Endothelial cell of umbilical vein (primary cell): Measurements from ENCODE around the gene ABCB6. TPM values are rescaled to one million over a fixed set of nuclear protein-coding genes. Genes with fewer than 3 reads are reported as not detected.
A peak's percentile ranks its signal among the peaks of the same experiment; 100 is the strongest.

Source experiments
- BruUV-seq: library from RNA; stranded (reverse); fragments of 400-500 nt; replicated peaks from 2 replicates; lab custom pipeline; 2021; lab: Mats Ljungman, UMichigan
- CTCF ChIA-PET: fragments of 300-600, 350-600 bp; sonication (Branson Sonifier 250); formaldehyde crosslinking; loops from one replicate; lab custom pipeline; 2021; ENCODE audit warnings: antibody characterized with exemption, inconsistent platforms; lab: Charles Lee
- POLR2A ChIA-PET: fragments of 300-600, 350-600 bp; sonication (Branson Sonifier 250); formaldehyde crosslinking; loops from one replicate; lab custom pipeline; 2021; ENCODE audit warnings: antibody characterized with exemption, inconsistent platforms; lab: Charles Lee
- DNase-seq: peaks from one replicate; pipeline ENCODE4 v3.0.0-alpha.2; 2011; ENCODE audit warnings: low read depth, low spot score
- FAIRE-seq: peaks from 2 replicates; lab custom pipeline; 2011; peaks lifted over from hg19 to GRCh38; lab: Jason Lieb, UNC
- H2AFZ ChIP-seq: 2 replicates; pipeline ENCODE4 v1.6.0; 2012; ENCODE audit warnings: low read depth, low read length, control low read depth, inconsistent platforms
- H3K27ac ChIP-seq: 2 replicates; pipeline ENCODE4 v1.5.1; 2011; ENCODE audit warnings: low read depth, mild to moderate bottlenecking, control low read depth, low read length, moderate library complexity; ENCODE audit not compliant: insufficient read depth
- H3K27me3 ChIP-seq, 2 experiments: 2 replicates each; pipeline versions ENCODE4 v1.6.0 to v1.6.1; 2011; ENCODE audit warnings: low read length in 2 of 2, mixed read lengths in 1 of 2; ENCODE audit not compliant: control insufficient read depth in 2 of 2, insufficient read depth in 2 of 2
- H3K36me3 ChIP-seq, 2 experiments: 2 replicates in 1 of 2; 3 replicates in 1 of 2; pipeline ENCODE4 v1.5.1; 2011; ENCODE audit warnings: low read length in 2 of 2, mild to moderate bottlenecking in 1 of 2, moderate library complexity in 1 of 2; ENCODE audit not compliant: control insufficient read depth in 2 of 2, insufficient read depth in 2 of 2; ENCODE audit errors: extremely low read depth in 1 of 2
- H3K4me1 ChIP-seq: 3 replicates; pipeline ENCODE4 v1.5.1; 2011; ENCODE audit warnings: mild to moderate bottlenecking, low read length; ENCODE audit not compliant: control insufficient read depth, insufficient read depth; ENCODE audit errors: extremely low read depth
- H3K4me2 ChIP-seq: 2 replicates; pipeline ENCODE4 v1.6.1; 2011; ENCODE audit warnings: low read length, control low read depth, mixed read lengths; ENCODE audit not compliant: insufficient read depth
- H3K4me3 ChIP-seq, 3 experiments: fragments of 200-600 bp in 1 of 3; sonication (generic), shearing (Covaris generic) in 1 of 3; replicated peaks in 1 of 3; 2 replicates each; pipeline ENCODE4 v1.5.1; 2011 to 2016; ENCODE audit warnings: control low read depth in 3 of 3, low read length in 3 of 3, mild to moderate bottlenecking in 2 of 3, inconsistent platforms in 1 of 3, low read depth in 1 of 3, moderate library complexity in 1 of 3; ENCODE audit not compliant: insufficient read depth in 1 of 3
- H3K79me2 ChIP-seq: 2 replicates; pipeline ENCODE4 v1.6.0; 2012; ENCODE audit warnings: low read length, inconsistent platforms; ENCODE audit not compliant: control insufficient read depth, insufficient read depth
- H3K9ac ChIP-seq: replicated peaks from 2 replicates; pipeline ENCODE3; 2011; ENCODE audit warnings: low read length, control low read depth; ENCODE audit not compliant: insufficient read depth; ENCODE audit errors: extremely low read depth
- H3K9me1 ChIP-seq: replicated peaks from 3 replicates; pipeline ENCODE4 v1.6.0; 2011; ENCODE audit warnings: mild to moderate bottlenecking, low read length; ENCODE audit not compliant: control insufficient read depth, insufficient read depth; ENCODE audit errors: extremely low read depth
- H3K9me3 ChIP-seq: replicated peaks from 2 replicates; pipeline ENCODE4 v1.5.1; 2012; ENCODE audit warnings: low read length, inconsistent platforms; ENCODE audit not compliant: control insufficient read depth, insufficient read depth
- H4K20me1 ChIP-seq: replicated peaks from 2 replicates; pipeline ENCODE3; 2011; ENCODE audit warnings: mild to moderate bottlenecking, low read length; ENCODE audit not compliant: control insufficient read depth, insufficient read depth; ENCODE audit errors: extremely low read depth
- EZH2 ChIP-seq: IDR thresholded peaks from 2 replicates; pipeline ENCODE4 v1.6.1; 2012; ENCODE audit warnings: borderline replicate concordance, low read depth, mild to moderate bottlenecking, moderate library complexity, low read length, inconsistent platforms; ENCODE audit not compliant: severe bottlenecking
- FOS ChIP-seq: IDR thresholded peaks from 2 replicates; pipeline ENCODE4 v1.6.1; 2011; ENCODE audit warnings: mild to moderate bottlenecking, low read length, moderate library complexity, borderline replicate concordance; ENCODE audit not compliant: insufficient read depth
- GATA2 ChIP-seq: IDR thresholded peaks from 2 replicates; pipeline ENCODE4 v1.7.0; 2011; ENCODE audit warnings: low read depth, mild to moderate bottlenecking, moderate library complexity, mixed read lengths, low read length; ENCODE audit not compliant: insufficient read length, insufficient read depth
- JUN ChIP-seq: IDR thresholded peaks from 2 replicates; pipeline ENCODE4 v1.6.1; 2011; ENCODE audit warnings: borderline replicate concordance, low read depth; ENCODE audit not compliant: insufficient read length, insufficient read depth
- MAX ChIP-seq: IDR thresholded peaks from 2 replicates; pipeline ENCODE4 v1.6.1; 2011; ENCODE audit not compliant: insufficient read depth, insufficient read length
- MYC ChIP-seq: IDR thresholded peaks from one replicate; pipeline ENCODE4 v1.6.1; 2011; ENCODE audit warnings: mild to moderate bottlenecking, low read depth, low read length
- POLR2A ChIP-seq: IDR thresholded peaks from 2 replicates; pipeline ENCODE4 v1.6.1; 2012; ENCODE audit warnings: low read depth, mild to moderate bottlenecking, control low read depth, low read length
- POLR2AphosphoS5 ChIP-seq: IDR thresholded peaks from 2 replicates; pipeline ENCODE4 v1.6.1; 2012; ENCODE audit warnings: low read depth, mild to moderate bottlenecking, control low read depth, low read length, moderate library complexity; ENCODE audit not compliant: insufficient read depth
- dilution Hi-C: fragments of 300-500 bp; cut with MboI; formaldehyde crosslinking; loops from one replicate; pipeline ENCODE4 v1.15.0; 2019; ENCODE audit warnings: low sequenced_read_pairs; ENCODE audit not compliant: extremely low pct_ligation_motif_present
- intact Hi-C: fragments of 100-400 bp; cut with micrococcal nuclease; formaldehyde crosslinking; loops from one replicate; pipeline ENCODE4 v1.10.0; 2022
- polyA plus RNA-seq, 4 experiments: library from polyadenylated mRNA; depleted of rRNA in 3 of 4; stranded (reverse) in 3 of 4; unstranded in 1 of 4; fragments of >200 nt; gene quantifications; 2 replicates each; pipeline versions ENCODE4 v1.2.1 to v1.2.3, GENCODE V29; 2011 to 2012; ENCODE audit warnings: missing spikeins in 1 of 4
- total RNA-seq: library from RNA; stranded (reverse); gene quantifications from 2 replicates; pipeline ENCODE4 v1.2.3, GENCODE V29; 2021
- TF ChIP-seq, protein P1 (sequence below), 2 donors: IDR thresholded peaks; 1 replicate in 1 of 2; 2 replicates in 1 of 2; pipeline ENCODE4 v1.5.1; 2011; ENCODE audit warnings: low read length in 2 of 2, mild to moderate bottlenecking in 2 of 2, moderate library complexity in 2 of 2, control low read depth in 1 of 2, inconsistent platforms in 1 of 2, low read depth in 1 of 2; ENCODE audit not compliant: insufficient read depth in 1 of 2; ENCODE audit errors: extremely low read depth in 1 of 2

Gene ABCB6
- total and polyA plus RNA-seq, 2 donors (not counting 3 experiments of a cell fraction or from before 2014, with no cell fraction given), result 25.7 to 32.5 TPM

GRCh38 chr2:219218217-219218731, 484 bp downstream of the ABCB6 start:
- peaks cover 3 to 24% of the 10 kb centered on the region in 2 experiments for H3K36me3 ChIP-seq
- no peaks in the 10 kb centered on the region for H3K27me3 ChIP-seq
- no peaks in the 10 kb centered on the region for H3K9me1 ChIP-seq
- dilution Hi-C loops, result no loop called here
- no peaks in the 10 kb centered on the region for H3K79me2 ChIP-seq
- peaks cover 14% of the 10 kb centered on the region for H3K4me1 ChIP-seq
- H4K20me1 ChIP-seq, result no peaks in the 10 kb centered on the region
- no peaks in the 10 kb centered on the region for H3K9me3 ChIP-seq
- peak; percentile 79 for DNase-seq
- FAIRE-seq, result peak; percentile 44
- H2AFZ ChIP-seq, result peak overlapping the region; percentile 56
- ChIA-PET POLR2A (interaction anchor here (0.5 to 1.2 kb wide), 4 partner anchors 11 to 69 kb away, joined by 4 to 7 read pairs (median 5); partner anchors contain the start of genes ANKZF1 and ATG9A), CTCF (interaction anchor here (0.8 to 2.2 kb wide), 9 partner anchors 12 to 320 kb away, joined by 3 to 12 read pairs (median 4); partner anchors contain the start of genes ANKZF1, ATG9A, CNPPD1 and DNAJB2)
- TF ChIP-seq GATA2, result no peak
- no peak for TF ChIP-seq POLR2AphosphoS5
- no peak for TF ChIP-seq JUN
- no TSS peak for BruUV-seq
- intact Hi-C loops, result loop anchor here (1.0 to 5.0 kb wide), 10 partner anchors 11 to 169 kb away; partner anchors contain the start of genes ANKZF1, ATG9A, DNAJB2 and DNPEP
- H3K27ac ChIP-seq, result peak overlapping the region; percentile 82
- H3K4me3 ChIP-seq, result peak overlapping the region; percentile 20 to 55 (median 46)
- H3K4me2 ChIP-seq, result peak overlapping the region; percentile 83
- H3K9ac ChIP-seq, result peak overlapping the region; percentile 19

DNA sequence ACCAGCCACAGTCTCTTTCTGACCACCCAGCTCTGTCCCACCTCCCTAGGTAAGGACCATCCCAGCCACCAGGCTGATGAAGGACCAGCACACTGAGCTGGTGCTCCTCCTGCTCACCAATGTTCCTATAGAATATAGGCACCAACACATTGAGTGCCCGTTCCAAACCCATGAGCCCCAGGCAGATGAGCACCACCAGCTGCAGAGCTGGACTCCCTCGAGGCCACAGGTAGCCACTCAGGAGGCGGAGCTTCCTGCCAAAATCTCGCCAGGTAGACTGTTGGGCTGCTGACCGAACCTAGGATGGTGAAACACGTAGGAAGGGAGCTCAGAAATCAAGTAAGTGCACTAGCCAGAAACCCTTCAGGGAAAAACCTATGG, 2.2 kb downstream of the ABCB6 start:
- H3K36me3 ChIP-seq, result peaks cover 3 to 13% of the 10 kb centered on the region in 2 experiments
- DNase-seq (no peak), FAIRE-seq (no peak)
- dilution Hi-C loops (no loop called here), intact Hi-C loops (loop anchor here (5.0 kb wide), 1 partner anchor 159 kb away; no protein-coding TSS in a partner anchor)
- BruUV-seq, result no TSS peak
- H3K9me1 ChIP-seq, result no peaks in the 10 kb centered on the region
- H3K9me3 ChIP-seq, result no peaks in the 10 kb centered on the region
- no peak overlapping the region for H3K9ac ChIP-seq
- TF ChIP-seq FOS (no peak), MAX (no peak), POLR2AphosphoS5 (no peak), GATA2 (no peak), EZH2 (no peak), POLR2A (no peak), MYC (no peak), JUN (no peak)
- TF ChIP-seq, protein P1, sequence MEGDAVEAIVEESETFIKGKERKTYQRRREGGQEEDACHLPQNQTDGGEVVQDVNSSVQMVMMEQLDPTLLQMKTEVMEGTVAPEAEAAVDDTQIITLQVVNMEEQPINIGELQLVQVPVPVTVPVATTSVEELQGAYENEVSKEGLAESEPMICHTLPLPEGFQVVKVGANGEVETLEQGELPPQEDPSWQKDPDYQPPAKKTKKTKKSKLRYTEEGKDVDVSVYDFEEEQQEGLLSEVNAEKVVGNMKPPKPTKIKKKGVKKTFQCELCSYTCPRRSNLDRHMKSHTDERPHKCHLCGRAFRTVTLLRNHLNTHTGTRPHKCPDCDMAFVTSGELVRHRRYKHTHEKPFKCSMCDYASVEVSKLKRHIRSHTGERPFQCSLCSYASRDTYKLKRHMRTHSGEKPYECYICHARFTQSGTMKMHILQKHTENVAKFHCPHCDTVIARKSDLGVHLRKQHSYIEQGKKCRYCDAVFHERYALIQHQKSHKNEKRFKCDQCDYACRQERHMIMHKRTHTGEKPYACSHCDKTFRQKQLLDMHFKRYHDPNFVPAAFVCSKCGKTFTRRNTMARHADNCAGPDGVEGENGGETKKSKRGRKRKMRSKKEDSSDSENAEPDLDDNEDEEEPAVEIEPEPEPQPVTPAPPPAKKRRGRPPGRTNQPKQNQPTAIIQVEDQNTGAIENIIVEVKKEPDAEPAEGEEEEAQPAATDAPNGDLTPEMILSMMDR (IDR thresholded peaks at IDR 0.05; ENCODE audit: extremely low read depth in 1 of 2, insufficient read depth in 1 of 2, low read depth in 1 of 2, low read length in 2 of 2), result no peak
- H3K4me1 ChIP-seq, result peaks cover 14% of the 10 kb centered on the region
- H3K4me2 ChIP-seq, result no peak overlapping the region
- H3K79me2 ChIP-seq, result no peaks in the 10 kb centered on the region
- ChIA-PET CTCF (interaction anchor here (1.2 to 1.6 kb wide), 2 partner anchors 10 to 78 kb away, joined by 3 to 6 read pairs; no protein-coding TSS in a partner anchor), POLR2A (no interaction called here)
- no peaks in the 10 kb centered on the region for H3K27me3 ChIP-seq
- H3K27ac ChIP-seq, result no peak overlapping the region
- no peak overlapping the region for H2AFZ ChIP-seq
- no peak overlapping the region for H3K4me3 ChIP-seq
- H4K20me1 ChIP-seq, result no peaks in the 10 kb centered on the region
